Glutamatergic neuron (in vitro differentiated cells): ENCODE measurements around the gene TMEM205. TPM values are rescaled to one million over a fixed set of nuclear protein-coding genes. Genes with fewer than 3 reads are reported as not detected.
A peak's percentile ranks its signal among the peaks of the same experiment; 100 is the strongest.

Source experiments
- DNase-seq: peaks from one replicate; pipeline ENCODE4 v3.0.0; 2022
- H3K27ac Mint-ChIP-seq: one replicate; pipeline ENCODE4 v1.8.0; 2020; ENCODE audit warnings: mild to moderate bottlenecking, mixed read lengths, inconsistent platforms; ENCODE audit not compliant: unreplicated experiment
- H3K27me3 Mint-ChIP-seq: one replicate; pipeline ENCODE4 v1.8.0; 2020; ENCODE audit warnings: mild to moderate bottlenecking, moderate library complexity, mixed read lengths, inconsistent platforms; ENCODE audit not compliant: unreplicated experiment
- H3K36me3 Mint-ChIP-seq: one replicate; pipeline ENCODE4 v1.8.0; 2020; ENCODE audit warnings: mild to moderate bottlenecking, mixed read lengths, inconsistent platforms; ENCODE audit not compliant: unreplicated experiment
- H3K4me1 Mint-ChIP-seq: one replicate; pipeline ENCODE4 v1.8.0; 2020; ENCODE audit warnings: mild to moderate bottlenecking, low read depth, mixed read lengths, inconsistent platforms; ENCODE audit not compliant: unreplicated experiment
- H3K4me3 Mint-ChIP-seq: one replicate; pipeline ENCODE4 v1.8.0; 2020; ENCODE audit warnings: mild to moderate bottlenecking, mixed read lengths, inconsistent platforms; ENCODE audit not compliant: unreplicated experiment
- H3K9me3 Mint-ChIP-seq: one replicate; pipeline ENCODE4 v1.8.0; 2020; ENCODE audit warnings: mild to moderate bottlenecking, moderate library complexity, mixed read lengths, inconsistent platforms; ENCODE audit not compliant: unreplicated experiment
- long read RNA-seq: library from polyadenylated mRNA; unstranded; transcript quantifications from one replicate; pipeline ENCODE4 v2.0.0, GENCODE V29; 2020; ENCODE audit not compliant: unreplicated experiment
- total RNA-seq: library from RNA; stranded (reverse); fragmentation: NEBNext Ultra II Directional; extraction: Animal tissue kit (Norgen Biotek cat#: 25700); gene quantifications from one replicate; pipeline ENCODE4 v1.2.1, GENCODE V29; 2021; ENCODE audit not compliant: unreplicated experiment
- TF ChIP-seq, protein P1 (sequence below): fragments of 200-600 bp; sonication (generic); IDR thresholded peaks from one replicate; pipeline ENCODE4 v1.5.0; 2021; ENCODE audit not compliant: partially characterized antibody, unreplicated experiment

The TMEM205 gene
- total RNA-seq = 43.1 TPM
- long read RNA-seq, transcript TMEM205-210 (4 exons, 840 nt) = minor isoform, 5 of 42 reads
- long read RNA-seq, transcript TMEM205-216 (4 exons, 792 nt) = major isoform, 24 of 42 reads
- long read RNA-seq, partial matches to known transcripts = 0 of 42 reads
- long read RNA-seq, other reads (novel, unspliced or antisense) = 2 of 42 reads

DNA sequence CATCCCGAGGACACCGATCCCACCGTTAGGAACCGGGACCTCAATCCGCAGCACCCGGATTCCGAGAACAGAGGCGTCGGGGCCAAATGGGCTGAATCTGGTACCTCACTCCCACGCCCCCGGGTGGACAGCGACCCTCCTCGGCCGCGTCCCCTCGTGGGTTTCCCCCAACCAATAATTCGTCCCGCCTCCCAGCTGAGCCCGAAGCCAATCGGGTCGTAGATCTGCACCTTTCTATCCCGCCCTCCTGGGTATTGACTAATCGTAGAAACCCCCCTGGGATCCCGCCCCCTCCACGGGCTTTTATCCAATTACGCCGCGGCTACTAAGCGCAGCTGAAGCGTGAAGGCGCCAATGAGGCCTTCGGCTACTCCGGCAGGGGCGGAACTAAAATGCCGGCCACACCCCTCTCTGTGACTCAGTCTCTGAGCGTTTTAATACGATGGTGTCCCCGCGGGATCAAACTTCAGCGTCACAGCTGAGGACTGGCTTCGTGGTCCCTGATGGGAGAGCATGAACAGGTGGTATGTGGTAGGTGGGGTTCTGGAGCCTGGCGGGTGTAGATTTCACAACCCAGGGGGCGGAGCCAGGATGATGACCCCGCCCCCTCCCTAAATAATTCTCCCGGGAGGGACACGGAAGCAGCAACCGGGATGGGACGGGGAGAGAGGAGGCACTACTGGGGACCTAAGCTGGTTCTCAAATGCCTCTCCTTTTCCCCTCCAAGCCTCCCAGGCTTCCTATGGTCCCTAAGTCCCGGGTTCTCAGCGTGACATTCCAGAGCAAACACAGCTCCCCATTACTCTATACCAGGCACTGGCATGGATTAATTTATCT is at the start of gene TMEM205, which contains the start of gene CCDC159:
Gene TMEM205, minus strand, starts transcription at position 165 of the 837 bp plus-strand sequence. CDS start 649 bp downstream, outside the sequence.
Gene CCDC159, plus strand, starts transcription at position 416 of the 837 bp plus-strand sequence. Its CDS starts 88 bp downstream, at position 504.
- H3K27me3 Mint-ChIP-seq = peaks cover 3% of the 10 kb centered on the region
- H3K4me1 Mint-ChIP-seq = peaks cover 11% of the 10 kb centered on the region
- peak within 1 kb of the TSS; percentile 69 for H3K27ac Mint-ChIP-seq
- H3K36me3 Mint-ChIP-seq = no peaks in the 10 kb centered on the region
- H3K4me3 Mint-ChIP-seq = peak within 1 kb of the TSS; percentile 91
- peak; percentile 95 for DNase-seq
- TF ChIP-seq, protein P1, sequence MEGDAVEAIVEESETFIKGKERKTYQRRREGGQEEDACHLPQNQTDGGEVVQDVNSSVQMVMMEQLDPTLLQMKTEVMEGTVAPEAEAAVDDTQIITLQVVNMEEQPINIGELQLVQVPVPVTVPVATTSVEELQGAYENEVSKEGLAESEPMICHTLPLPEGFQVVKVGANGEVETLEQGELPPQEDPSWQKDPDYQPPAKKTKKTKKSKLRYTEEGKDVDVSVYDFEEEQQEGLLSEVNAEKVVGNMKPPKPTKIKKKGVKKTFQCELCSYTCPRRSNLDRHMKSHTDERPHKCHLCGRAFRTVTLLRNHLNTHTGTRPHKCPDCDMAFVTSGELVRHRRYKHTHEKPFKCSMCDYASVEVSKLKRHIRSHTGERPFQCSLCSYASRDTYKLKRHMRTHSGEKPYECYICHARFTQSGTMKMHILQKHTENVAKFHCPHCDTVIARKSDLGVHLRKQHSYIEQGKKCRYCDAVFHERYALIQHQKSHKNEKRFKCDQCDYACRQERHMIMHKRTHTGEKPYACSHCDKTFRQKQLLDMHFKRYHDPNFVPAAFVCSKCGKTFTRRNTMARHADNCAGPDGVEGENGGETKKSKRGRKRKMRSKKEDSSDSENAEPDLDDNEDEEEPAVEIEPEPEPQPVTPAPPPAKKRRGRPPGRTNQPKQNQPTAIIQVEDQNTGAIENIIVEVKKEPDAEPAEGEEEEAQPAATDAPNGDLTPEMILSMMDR = no peak
- H3K9me3 Mint-ChIP-seq = peaks cover 6% of the 10 kb centered on the region

DNA sequence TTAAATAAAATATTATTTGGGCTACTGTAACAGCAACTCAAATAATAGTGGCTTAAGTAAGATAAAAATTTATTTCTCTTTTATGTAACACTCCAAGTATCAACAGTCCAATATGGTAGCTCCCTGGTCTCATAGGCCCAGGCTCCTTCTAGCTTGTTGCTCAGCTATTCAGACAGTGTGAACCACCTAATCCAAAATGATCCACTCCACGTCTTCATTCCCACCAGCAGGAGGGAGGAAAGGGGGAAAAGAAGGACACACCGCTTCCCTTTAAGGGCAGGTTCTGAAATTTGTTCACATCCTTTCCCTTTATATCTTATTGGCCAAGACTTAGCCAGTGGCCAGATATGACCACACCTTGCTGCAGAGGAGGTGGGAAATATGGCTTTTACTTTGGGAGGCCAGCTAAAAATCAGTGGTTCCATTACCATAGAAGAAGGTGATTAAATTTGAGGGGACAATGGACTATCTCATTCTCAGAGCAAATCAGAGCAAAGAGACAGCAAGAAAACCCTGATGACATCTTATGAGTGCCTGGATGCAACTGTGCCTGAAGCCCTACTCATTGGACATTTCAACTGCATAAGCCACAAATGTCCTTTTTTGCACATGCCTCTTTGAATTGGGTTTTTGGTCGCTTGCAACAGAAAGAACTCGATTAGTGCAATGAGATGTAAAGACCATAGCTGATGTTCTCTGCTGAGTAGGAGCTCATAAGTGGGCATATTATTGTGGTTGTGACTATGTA is 45.0 kb upstream of the TMEM205 start:
- no peak for DNase-seq
- Mint-ChIP-seq H3K36me3 (no peaks in the 10 kb centered on the region), H3K4me1 (no peaks in the 10 kb centered on the region), H3K27me3 (peaks cover 3% of the 10 kb centered on the region), H3K27ac (no peak overlapping the region), H3K9me3 (no peaks in the 10 kb centered on the region), H3K4me3 (no peak overlapping the region)
- TF ChIP-seq, protein P1 = no peak

DNA sequence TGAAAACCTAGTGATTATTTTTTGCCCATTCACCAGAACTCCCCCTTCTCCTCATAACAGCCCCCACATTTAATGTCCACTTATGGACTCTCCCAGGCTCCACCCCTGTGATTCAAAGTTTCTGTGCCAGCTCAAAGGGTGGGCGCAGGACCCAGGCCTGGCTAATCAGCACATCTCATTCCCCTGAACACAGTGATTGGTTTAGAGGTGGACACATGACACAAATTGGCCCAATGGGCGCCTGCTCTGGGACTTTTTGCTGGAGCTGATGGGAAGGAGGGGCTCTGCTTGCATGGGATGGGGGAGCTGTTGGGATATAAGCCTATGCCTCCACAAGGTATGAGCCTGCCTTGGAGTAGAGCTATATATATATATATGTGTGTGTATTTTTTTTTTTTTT is 44.3 kb upstream of the TMEM205 start:
- no peak overlapping the region for H3K27ac Mint-ChIP-seq
- no peaks in the 10 kb centered on the region for H3K4me1 Mint-ChIP-seq
- TF ChIP-seq, protein P1 = no peak
- no peaks in the 10 kb centered on the region for H3K9me3 Mint-ChIP-seq
- H3K4me3 Mint-ChIP-seq = no peak overlapping the region
- DNase-seq = no peak
- H3K27me3 Mint-ChIP-seq = peaks cover 3% of the 10 kb centered on the region
- H3K36me3 Mint-ChIP-seq = no peaks in the 10 kb centered on the region

DNA sequence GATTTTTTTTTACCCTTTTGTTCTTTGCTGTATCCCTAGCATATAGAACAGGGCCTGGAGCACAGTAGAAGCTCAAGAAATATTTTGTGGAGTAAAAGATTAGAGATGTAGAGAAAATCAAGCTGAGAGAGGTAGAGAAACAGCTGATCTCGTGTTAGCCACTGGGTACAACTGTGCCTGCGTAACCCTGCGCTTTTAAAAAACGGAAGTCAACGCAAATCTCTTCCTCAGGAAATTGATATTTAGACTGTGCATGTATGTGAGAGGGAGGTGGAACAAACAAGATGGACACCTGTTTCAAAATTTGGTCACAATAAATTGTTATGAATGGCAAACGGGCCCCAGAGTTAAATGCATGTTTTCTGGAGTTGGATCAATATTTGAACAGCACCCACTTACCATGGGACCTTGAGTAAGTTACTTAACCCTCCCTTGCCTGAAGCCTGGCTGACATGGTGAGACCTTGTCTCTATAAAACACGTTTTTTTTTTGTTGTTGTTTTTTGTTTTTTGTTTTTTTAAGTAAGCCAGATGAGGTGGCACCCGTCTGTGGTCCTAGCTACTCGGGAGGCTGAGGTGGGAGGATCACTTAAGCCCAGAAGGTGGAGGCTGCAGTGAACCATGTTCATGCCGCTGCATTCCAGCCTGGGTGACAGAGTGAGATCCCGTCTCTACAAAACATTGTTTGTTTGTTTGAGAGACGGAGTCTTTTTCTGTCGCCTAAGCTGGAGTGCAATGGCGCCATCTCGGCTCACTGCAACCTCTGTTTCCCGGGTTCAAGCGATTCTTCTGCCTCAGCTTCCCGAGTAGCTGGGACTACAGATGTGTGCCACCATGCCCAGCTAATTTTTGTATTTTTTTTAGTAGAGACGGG is 41.3 kb upstream of the TMEM205 start:
- no peak overlapping the region for H3K4me3 Mint-ChIP-seq

More for the DNA sequence above, 41.3 kb upstream of the TMEM205 start:
- no peak overlapping the region for H3K27ac Mint-ChIP-seq
- H3K27me3 Mint-ChIP-seq = peaks cover 5% of the 10 kb centered on the region
- H3K9me3 Mint-ChIP-seq = peaks cover 3% of the 10 kb centered on the region
- peaks cover 3% of the 10 kb centered on the region for H3K4me1 Mint-ChIP-seq
- DNase-seq = no peak
- no peaks in the 10 kb centered on the region for H3K36me3 Mint-ChIP-seq
- TF ChIP-seq, protein P1 = no peak
